H54 (cell line): ENCODE measurements around the gene PLA2G4E.
A peak's percentile ranks its signal among the peaks of the same experiment; 100 is the strongest.

Source experiments
- DNase-seq: peaks from one replicate; pipeline ENCODE4 v3.0.0; 2011; ENCODE audit warnings: low spot score, mixed read lengths; ENCODE audit not compliant: insufficient read length
- FAIRE-seq: peaks from 3 replicates; lab custom pipeline; 2011; peaks lifted over from hg19 to GRCh38; lab: Jason Lieb, UNC
- POLR2A ChIP-seq: IDR thresholded peaks from 2 replicates; pipeline ENCODE4 v1.6.1; 2011; ENCODE audit warnings: low read depth, mild to moderate bottlenecking, low read length

PLA2G4E gene

DNA sequence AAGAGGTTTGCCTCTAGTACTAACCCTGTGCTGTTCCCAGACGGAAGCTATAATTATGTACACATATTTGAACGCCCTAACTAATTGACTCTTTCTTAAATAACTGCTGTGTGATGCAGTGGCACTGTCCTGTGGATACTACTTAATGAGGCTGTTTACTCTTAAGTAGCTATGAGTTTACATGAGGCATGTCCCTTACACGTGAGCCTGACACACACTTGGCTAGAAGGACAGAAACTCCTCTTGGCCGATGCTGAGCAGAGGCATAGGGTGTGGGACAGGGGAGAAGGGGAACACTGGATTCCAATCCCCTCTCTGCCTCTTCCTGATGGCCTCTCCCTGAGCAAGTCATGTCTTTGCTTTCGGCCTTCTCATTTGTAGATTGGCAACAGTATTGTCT, 70.4 kb downstream of the PLA2G4E start:
- TF ChIP-seq POLR2A = no peak
- no peak for DNase-seq
- FAIRE-seq = no peak

GRCh38 chr15:41950127-41950483, 70.7 kb downstream of the PLA2G4E start:
- DNase-seq (no peak), FAIRE-seq (no peak)
- no peak for TF ChIP-seq POLR2A

- no peak for DNase-seq
- no peak for TF ChIP-seq POLR2A
- FAIRE-seq = no peak
Observed at GRCh38 chr15:41949401-41950126, 71.3 kb downstream of the PLA2G4E start.

- no peak for DNase-seq
- no peak for FAIRE-seq
- TF ChIP-seq POLR2A = no peak
Observed at GRCh38 chr15:41948490-41948889, 72.4 kb downstream of the PLA2G4E start.

GRCh38 chr15:41946970-41947369, 73.9 kb downstream of the PLA2G4E start:
- TF ChIP-seq POLR2A = no peak
- FAIRE-seq = no peak

DNA sequence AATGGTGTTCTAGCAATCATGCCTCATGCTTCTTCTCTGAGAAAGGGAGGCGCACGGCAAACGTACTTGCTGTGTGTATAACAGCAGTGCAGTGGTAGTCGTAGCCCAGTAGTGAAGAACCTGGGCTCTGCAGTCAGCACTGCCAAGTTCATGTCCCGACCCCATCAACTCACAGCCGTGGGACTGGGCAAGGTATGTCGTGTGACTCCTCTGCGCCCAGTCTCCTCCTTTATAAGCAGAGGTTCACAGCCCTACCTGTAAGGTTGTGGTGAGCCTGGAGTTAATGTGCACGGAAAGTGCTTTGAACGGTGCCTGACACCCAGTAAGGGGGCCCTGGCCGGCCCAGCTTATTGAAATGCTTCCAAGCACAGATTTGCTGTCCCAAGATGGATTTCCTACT, 75.1 kb downstream of the PLA2G4E start:
- FAIRE-seq (no peak), DNase-seq (no peak)
- no peak for TF ChIP-seq POLR2A

More at GRCh38 chr15:41946970-41947369, 73.9 kb downstream of the PLA2G4E start:
- no peak for DNase-seq

GRCh38 chr15:41945221-41945620, 75.6 kb downstream of the PLA2G4E start:
- DNase-seq (no peak), FAIRE-seq (no peak)
- TF ChIP-seq POLR2A = no peak

DNA sequence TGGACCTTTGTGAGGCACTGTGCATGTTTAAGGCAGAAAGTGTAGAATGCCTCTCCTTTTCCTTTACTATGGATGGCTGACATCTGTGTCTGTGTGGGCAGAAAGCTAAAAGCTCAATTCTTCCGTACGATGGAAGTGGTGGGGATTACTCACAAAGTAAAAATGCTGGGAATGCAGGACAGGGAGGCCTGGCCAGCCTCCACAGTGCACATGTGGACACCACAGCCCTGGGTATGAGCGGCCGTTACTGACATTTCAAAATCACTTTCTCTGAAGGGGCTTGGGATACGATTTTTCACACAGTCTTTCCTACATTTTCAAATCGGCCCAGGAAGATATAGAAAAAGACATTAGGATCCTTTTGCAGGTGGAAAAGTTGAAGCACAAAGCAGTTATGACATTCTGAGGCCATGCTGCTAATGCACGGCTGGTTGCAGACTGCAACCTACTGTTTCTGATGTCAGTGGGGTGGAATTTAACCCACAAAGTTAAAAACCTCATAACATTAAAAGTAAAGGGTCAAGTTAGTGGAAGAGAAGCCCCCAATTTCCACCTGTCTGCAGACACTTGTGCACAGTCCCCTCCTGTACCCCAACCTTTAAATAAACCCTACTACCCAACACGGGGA, 76.4 kb downstream of the PLA2G4E start:
- no peak for TF ChIP-seq POLR2A
- FAIRE-seq (peak; percentile 78), DNase-seq (peak; percentile 73)

DNA sequence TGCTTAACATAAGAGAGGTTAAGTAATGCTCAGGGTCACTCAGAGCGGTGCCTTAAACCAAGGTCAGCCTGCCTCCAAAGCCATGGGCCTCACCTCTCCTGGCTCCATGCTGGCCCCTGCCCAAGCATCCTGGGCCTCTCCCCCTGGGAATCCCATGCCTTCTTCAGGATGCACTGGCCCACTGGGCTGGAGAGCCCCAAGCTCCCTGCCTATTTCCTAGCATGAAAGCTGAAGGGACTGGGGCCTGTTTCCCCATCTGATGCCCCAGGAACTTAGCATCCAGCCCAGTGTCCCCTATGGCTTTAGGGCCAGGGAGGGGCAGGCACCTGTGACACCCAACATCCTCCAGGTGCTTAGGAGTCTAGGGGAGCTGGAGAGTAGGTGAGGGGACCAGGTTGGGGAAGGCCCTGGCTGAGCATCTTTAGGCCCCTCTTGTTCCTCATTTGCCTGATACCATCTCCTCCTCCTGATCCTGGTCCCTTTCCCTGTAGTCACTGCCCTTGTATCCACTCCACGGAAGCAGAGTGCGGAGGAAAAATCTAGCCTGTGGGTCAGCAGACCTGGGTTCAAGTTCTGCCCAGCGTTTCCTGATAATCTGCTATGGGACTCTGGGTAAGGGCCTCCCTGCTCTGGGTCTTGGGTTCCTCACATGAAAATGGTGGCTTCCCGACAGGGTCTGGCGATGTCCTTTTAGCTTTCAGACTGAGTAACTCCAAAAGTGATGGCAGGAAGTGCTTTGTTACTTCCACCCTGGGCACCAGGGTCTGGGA, 77.1 kb downstream of the PLA2G4E start:
- FAIRE-seq (no peak), DNase-seq (no peak)
- no peak for TF ChIP-seq POLR2A

- FAIRE-seq (no peak), DNase-seq (no peak)
- no peak for TF ChIP-seq POLR2A
Observed at GRCh38 chr15:41942886-41943285, 78.0 kb downstream of the PLA2G4E start.

- FAIRE-seq = no peak
- TF ChIP-seq POLR2A = no peak
- no peak for DNase-seq
Observed at GRCh38 chr15:41941644-41942415, 79.0 kb downstream of the PLA2G4E start.

DNA sequence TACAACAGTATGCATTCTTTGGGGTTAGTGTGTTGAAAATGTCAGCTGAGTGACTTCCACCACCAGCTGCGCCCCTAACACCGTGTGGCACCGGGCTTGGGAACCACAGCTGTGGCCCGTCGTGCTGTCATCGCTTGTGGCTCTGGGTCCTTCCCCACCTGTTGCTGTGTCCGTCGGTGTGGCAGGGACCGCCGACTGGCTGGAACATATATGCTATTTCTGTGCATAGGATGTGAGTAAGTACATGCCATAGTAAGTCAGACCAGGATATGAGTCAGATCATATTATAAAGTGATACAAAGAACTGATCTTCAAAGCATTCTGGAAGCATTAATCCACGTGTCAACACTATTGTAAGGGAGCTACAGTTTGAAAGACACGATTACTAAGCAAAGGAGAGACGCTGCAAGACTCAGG, 80.4 kb downstream of the PLA2G4E start:
- DNase-seq (no peak), FAIRE-seq (no peak)
- TF ChIP-seq POLR2A = no peak

DNA sequence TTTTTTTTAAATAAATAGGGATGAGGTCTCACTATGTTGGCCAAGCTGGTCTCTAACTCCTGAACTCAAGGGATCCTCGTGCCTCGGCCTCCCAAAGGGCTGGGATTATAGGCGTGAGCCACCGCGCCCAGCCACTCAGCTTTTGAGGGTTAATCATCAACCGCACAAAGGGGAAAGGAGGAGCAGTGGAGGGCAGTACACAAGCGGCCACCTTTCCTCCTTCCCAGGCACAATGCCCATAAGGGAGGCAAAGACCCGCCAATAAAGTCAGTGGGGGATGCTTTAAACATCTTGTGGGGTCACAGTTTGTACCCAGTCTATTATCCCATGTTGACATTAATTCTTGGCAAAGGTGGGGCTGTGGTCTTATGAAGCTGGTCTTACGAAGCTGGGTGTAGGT, 80.9 kb downstream of the PLA2G4E start:
- no peak for TF ChIP-seq POLR2A
- DNase-seq (no peak), FAIRE-seq (no peak)

DNA sequence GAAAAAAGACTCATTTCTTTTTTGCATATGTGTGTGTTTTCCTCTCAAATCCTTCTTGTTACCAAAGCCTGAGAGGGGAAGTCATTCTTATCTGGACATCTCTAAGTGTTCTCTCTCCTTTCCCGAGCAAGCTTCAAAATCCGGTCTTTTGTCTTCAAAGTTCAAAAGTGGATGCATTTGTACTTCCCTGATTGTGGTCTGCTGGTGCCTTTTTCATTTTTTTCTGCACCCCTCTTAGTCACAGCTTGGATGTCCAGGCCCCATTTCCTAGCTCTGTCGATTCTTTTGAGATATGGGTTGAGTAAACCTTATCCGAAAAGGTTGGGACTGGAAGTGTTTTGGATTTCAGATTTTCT, 83.3 kb downstream of the PLA2G4E start:
- no peak for TF ChIP-seq POLR2A
- no peak for FAIRE-seq
- no peak for DNase-seq
